DOHH2 (cell line): Measurements from ENCODE around the gene PIGN.
"Not testable (repeated sequence)": the region's sequence is repeated elsewhere in the genome, so short reads cannot be mapped to it uniquely, and the experiment has no call there.

ENCODE experiments used
- CTCF ChIP-seq: fragments of 200-600 bp; sonication (generic); IDR thresholded peaks from one replicate; pipeline ENCODE4 v1.5.1; 2014; ENCODE audit warnings: antibody characterized with exemption, mild to moderate bottlenecking, low read depth, low read length; ENCODE audit not compliant: poor library complexity, severe bottlenecking
- EZH2phosphoT487 ChIP-seq: fragments of 200-600 bp; sonication (generic); IDR thresholded peaks from 2 replicates; pipeline ENCODE4 v1.6.1; 2017; ENCODE audit warnings: borderline replicate concordance, mild to moderate bottlenecking, antibody characterized with exemption, low read length, moderate library complexity, mixed read lengths

GRCh38 chr18:62034286-62034685 is 152.6 kb downstream of the PIGN start:
- TF ChIP-seq CTCF, EZH2phosphoT487: not testable (repeated sequence)
